ENCODE measurements around the gene LVRN.

Gene LVRN

GRCh38 chr5:116075191-116075831 is 113.0 kb downstream of the LVRN start:
- Histone ChIP-seq H3K4me3 (no peak overlapping the region), H3K27ac (no peak overlapping the region)

GRCh38 chr5:116076496-116076895 is 114.2 kb downstream of the LVRN start:
- Histone ChIP-seq H3K27ac (no peak overlapping the region), H3K4me3 (no peak overlapping the region)
